ENCODE measurements around the gene KDM3A. TPM values are rescaled to one million over a fixed set of nuclear protein-coding genes. Genes with fewer than 3 reads are reported as not detected.

KDM3A gene
- total RNA-seq, 4 donors from 2014 or later: 45.7 to 57.7 (median 51.5) TPM

GRCh38 chr2:86445436-86445835, 4.3 kb downstream of the KDM3A start:
- TF ChIP-seq CTCF (IDR thresholded peaks at IDR 0.05; ENCODE audit: low read depth): no peak

- no peak for TF ChIP-seq CTCF (IDR thresholded peaks at IDR 0.05; ENCODE audit: low read depth)
Observed at GRCh38 chr2:86446060-86446459, 4.9 kb downstream of the KDM3A start.

- no peak for TF ChIP-seq CTCF (IDR thresholded peaks at IDR 0.05; ENCODE audit: low read depth)
Observed at GRCh38 chr2:86453836-86454235, 12.7 kb downstream of the KDM3A start.

- no peak for TF ChIP-seq CTCF (IDR thresholded peaks at IDR 0.05; ENCODE audit: low read depth)
Observed at GRCh38 chr2:86454238-86454637, 13.1 kb downstream of the KDM3A start.

- TF ChIP-seq CTCF (IDR thresholded peaks at IDR 0.05; ENCODE audit: low read depth): no peak
Observed at GRCh38 chr2:86455181-86455580, 14.0 kb downstream of the KDM3A start.

- TF ChIP-seq CTCF (IDR thresholded peaks at IDR 0.05; ENCODE audit: low read depth): no peak
Observed at GRCh38 chr2:86461042-86461743, 20.0 kb downstream of the KDM3A start.

GRCh38 chr2:86464652-86465051, 23.5 kb downstream of the KDM3A start:
- no peak for TF ChIP-seq CTCF (IDR thresholded peaks at IDR 0.05; ENCODE audit: low read depth)

All from subcutaneous adipose tissue (tissue), 4 donors.